Neuronal stem cell (in vitro differentiated cells): ENCODE measurements around the gene ITGB4.

Experiments used
- DNase-seq: peaks from one replicate; pipeline ENCODE4 v3.0.0-alpha.2; 2013; ENCODE audit warnings: low spot score
- H2AFZ ChIP-seq: one replicate; pipeline ENCODE4 v1.6.1; 2013; ENCODE audit warnings: mild to moderate bottlenecking, low read length, inconsistent platforms
- H2AK5ac ChIP-seq: 2 replicates; pipeline ENCODE4 v1.6.1; 2013; ENCODE audit warnings: low read depth, mild to moderate bottlenecking, inconsistent platforms, low read length, moderate library complexity, mixed read lengths
- H2BK120ac ChIP-seq: 2 replicates; pipeline ENCODE4 v1.6.1; 2013; ENCODE audit warnings: low read depth, mild to moderate bottlenecking, inconsistent platforms, low read length, moderate library complexity, mixed read lengths
- H2BK12ac ChIP-seq: one replicate; pipeline ENCODE4 v1.6.1; 2013; ENCODE audit warnings: low read length, inconsistent platforms
- H2BK15ac ChIP-seq: 2 replicates; pipeline ENCODE4 v1.6.1; 2013; ENCODE audit warnings: mild to moderate bottlenecking, low read length, inconsistent platforms, mixed read lengths
- H2BK5ac ChIP-seq: one replicate; pipeline ENCODE4 v1.6.1; 2013; ENCODE audit warnings: inconsistent platforms, mild to moderate bottlenecking, low read length, moderate library complexity
- H3K14ac ChIP-seq: one replicate; pipeline ENCODE4 v1.6.1; 2013; ENCODE audit warnings: low read length, inconsistent platforms
- H3K18ac ChIP-seq: 2 replicates; pipeline ENCODE4 v1.6.1; 2013; ENCODE audit warnings: low read length, inconsistent platforms
- H3K23ac ChIP-seq: 2 replicates; pipeline ENCODE4 v1.6.1; 2013; ENCODE audit warnings: low read depth, mild to moderate bottlenecking, mixed read lengths, low read length, inconsistent platforms; ENCODE audit not compliant: poor library complexity
- H3K27ac ChIP-seq: replicated peaks from 3 replicates; pipeline ENCODE4 v1.5.1; 2013; ENCODE audit warnings: low read length, inconsistent platforms
- H3K27me3 ChIP-seq, 3 experiments: 2 replicates each; pipeline ENCODE4 v1.6.1; 2013; ENCODE audit warnings: low read length in 3 of 3, mild to moderate bottlenecking in 2 of 3, inconsistent platforms in 1 of 3, low read depth in 1 of 3, mixed read lengths in 1 of 3, moderate library complexity in 1 of 3; ENCODE audit not compliant: control insufficient read depth in 3 of 3, insufficient read depth in 3 of 3
- H3K36me3 ChIP-seq, 2 donors: replicated peaks in 1 of 2; 2 replicates each; pipeline ENCODE4 v1.6.1; 2013; ENCODE audit warnings: low read length in 2 of 2; ENCODE audit not compliant: control insufficient read depth in 2 of 2, insufficient read depth in 2 of 2
- H3K4ac ChIP-seq: 2 replicates; pipeline ENCODE4 v1.6.1; 2013; ENCODE audit warnings: inconsistent platforms, mild to moderate bottlenecking, low read length, moderate library complexity
- H3K4me1 ChIP-seq, 2 donors: 1 replicate in 1 of 2; 2 replicates in 1 of 2; pipeline ENCODE4 v1.6.1; 2013; ENCODE audit warnings: low read length in 2 of 2, low read depth in 1 of 2; ENCODE audit not compliant: control insufficient read depth in 2 of 2, insufficient read depth in 1 of 2
- H3K4me2 ChIP-seq: one replicate; pipeline ENCODE4 v1.6.1; 2013; ENCODE audit warnings: mild to moderate bottlenecking, low read length, inconsistent platforms; ENCODE audit not compliant: insufficient read depth, poor library complexity, severe bottlenecking
- H3K4me3 ChIP-seq, 2 donors: 2 replicates each; pipeline ENCODE4 v1.5.1; 2013; ENCODE audit warnings: low read length in 2 of 2, mild to moderate bottlenecking in 2 of 2, inconsistent platforms in 1 of 2, moderate library complexity in 1 of 2
- H3K79me1 ChIP-seq: one replicate; pipeline ENCODE4 v1.6.1; 2013; ENCODE audit warnings: low read depth, mild to moderate bottlenecking, inconsistent platforms, low read length, moderate library complexity
- H3K9ac ChIP-seq: one replicate; pipeline ENCODE4 v1.6.1; 2013; ENCODE audit warnings: mild to moderate bottlenecking, low read depth, low read length, inconsistent platforms; ENCODE audit not compliant: poor library complexity
- H3K9me3 ChIP-seq, 2 donors: replicated peaks in 1 of 2; 2 replicates each; pipeline versions ENCODE3 to v1.6.1; 2013; ENCODE audit warnings: low read length in 2 of 2, mild to moderate bottlenecking in 2 of 2, inconsistent platforms in 1 of 2, low read depth in 1 of 2, mixed read lengths in 1 of 2, moderate library complexity in 1 of 2; ENCODE audit not compliant: control insufficient read depth in 2 of 2, insufficient read depth in 1 of 2
- H4K8ac ChIP-seq: one replicate; pipeline ENCODE4 v1.6.1; 2013; ENCODE audit warnings: low read depth, mild to moderate bottlenecking, inconsistent platforms, low read length, moderate library complexity
- H4K91ac ChIP-seq: one replicate; pipeline ENCODE4 v1.6.1; 2013; ENCODE audit warnings: low read length, low read depth, mild to moderate bottlenecking, inconsistent platforms; ENCODE audit not compliant: poor library complexity
- WGBS, 2 donors: extraction: QIAGEN DNeasy Blood & Tissue Kit; methylation state at CpG; one replicate each; pipeline ENCODE4 v1.1.7; 2013; ENCODE audit warnings: missing lambda C conversion rate in 2 of 2, mixed read lengths in 1 of 2; ENCODE audit not compliant: insufficient read length in 2 of 2, insufficient replicate concordance in 1 of 2; ENCODE audit errors: extremely low coverage in 2 of 2; 5-methylcytosine and 5-hydroxymethylcytosine counted together

Gene ITGB4

GRCh38 chr17:75736173-75736835 lies 15.0 kb downstream of the ITGB4 start:
- no peaks in the 10 kb centered on the region for H3K36me3 ChIP-seq

GRCh38 chr17:75737133-75737962 lies 16.1 kb downstream of the ITGB4 start:
- no peak overlapping the region for H3K4me2 ChIP-seq
- H4K8ac ChIP-seq = peak overlapping the region; percentile 48
- peaks cover 0 to 10% of the 10 kb centered on the region in 2 donors for H3K4me1 ChIP-seq
- H3K9me3 ChIP-seq = no peaks in the 10 kb centered on the region
- no peak overlapping the region for H2BK15ac ChIP-seq
- H2BK120ac ChIP-seq = peak overlapping the region; percentile 72
- H2AK5ac ChIP-seq = peak overlapping the region; percentile 81
- no CpG with 5 or more reads among the region's 20 CpGs for WGBS, 2 donors
- H3K4ac ChIP-seq = no peak overlapping the region
- peaks cover 4% of the 10 kb centered on the region for H3K79me1 ChIP-seq
- H3K4me3 ChIP-seq = no peak overlapping the region
- H2BK12ac ChIP-seq = peak overlapping the region; percentile 73
- H3K18ac ChIP-seq = peak overlapping the region; percentile 64
- H3K9ac ChIP-seq = peak overlapping the region; percentile 77
- no peaks in the 10 kb centered on the region for H3K36me3 ChIP-seq
- no peak overlapping the region for H3K27ac ChIP-seq
- no peak overlapping the region for H4K91ac ChIP-seq
- H3K23ac ChIP-seq = peak overlapping the region; percentile 31
- no peak overlapping the region for H2BK5ac ChIP-seq
- peak overlapping the region; percentile 72 for H2AFZ ChIP-seq
- peaks cover 0 to 11% (median 0%) of the 10 kb centered on the region in 3 experiments for H3K27me3 ChIP-seq
- no peak for DNase-seq
- H3K14ac ChIP-seq = no peak overlapping the region

More at GRCh38 chr17:75736173-75736835, 15.0 kb downstream of the ITGB4 start:
- DNase-seq = no peak
- Histone ChIP-seq H3K4ac (no peak overlapping the region), H3K9me3 (no peaks in the 10 kb centered on the region), H3K4me2 (no peak overlapping the region), H2AFZ (no peak overlapping the region), H2BK12ac (peak overlapping the region; percentile 84), H3K79me1 (peaks cover 4% of the 10 kb centered on the region), H3K23ac (peak overlapping the region; percentile 31), H3K27ac (no peak overlapping the region), H2AK5ac (peak overlapping the region; percentile 46), H2BK5ac (no peak overlapping the region), H3K18ac (peak overlapping the region; percentile 28), H4K8ac (no peak overlapping the region), H2BK120ac (no peak overlapping the region), H3K4me1 (peaks cover 0 to 10% of the 10 kb centered on the region in 2 donors), H3K9ac (peak overlapping the region; percentile 32), H3K4me3 (no peak overlapping the region), H2BK15ac (peak overlapping the region; percentile 37), H3K14ac (no peak overlapping the region), H4K91ac (no peak overlapping the region), H3K27me3 (peaks cover 0 to 7% (median 0%) of the 10 kb centered on the region in 3 experiments)
- WGBS, 2 donors = no CpG with 5 or more reads among the region's 26 CpGs

GRCh38 chr17:75738218-75738802 lies 17.1 kb downstream of the ITGB4 start:
- H3K9me3 ChIP-seq = no peaks in the 10 kb centered on the region
- no peak overlapping the region for H3K4me3 ChIP-seq
- DNase-seq = no peak
- WGBS, 2 donors = no CpG with 5 or more reads among the region's 14 CpGs
- peak overlapping the region; percentile 31 for H3K14ac ChIP-seq
- no peak overlapping the region for H4K91ac ChIP-seq
- no peak overlapping the region for H3K18ac ChIP-seq
- no peak overlapping the region for H2BK120ac ChIP-seq
- H3K27ac ChIP-seq = no peak overlapping the region
- H2AFZ ChIP-seq = peak overlapping the region; percentile 72
- H3K36me3 ChIP-seq = no peaks in the 10 kb centered on the region
- no peak overlapping the region for H3K4ac ChIP-seq
- H3K9ac ChIP-seq = no peak overlapping the region
- H3K4me1 ChIP-seq = peaks cover 0 to 10% of the 10 kb centered on the region in 2 donors
- H3K27me3 ChIP-seq = peaks cover 0 to 11% (median 0%) of the 10 kb centered on the region in 3 experiments
- no peak overlapping the region for H3K4me2 ChIP-seq
- H3K79me1 ChIP-seq = peaks cover 4% of the 10 kb centered on the region
- peak overlapping the region; percentile 21 for H2BK15ac ChIP-seq
- H3K23ac ChIP-seq = no peak overlapping the region
- no peak overlapping the region for H2BK12ac ChIP-seq
- H2BK5ac ChIP-seq = no peak overlapping the region
- peak overlapping the region; percentile 24 for H4K8ac ChIP-seq
- no peak overlapping the region for H2AK5ac ChIP-seq
